ENCODE measurements around the gene PAH. TPM values are rescaled to one million over a fixed set of nuclear protein-coding genes. Genes with fewer than 3 reads are reported as not detected.

The PAH gene
- total RNA-seq, 1 experiment from 2014 or later: 5.1 TPM

- Histone ChIP-seq H3K36me3 (ENCODE audit: control insufficient read depth, insufficient read depth, low read length) (no peaks in the 10 kb centered on the region), H3K4me1 (no peaks in the 10 kb centered on the region), H3K4me3 (ENCODE audit: low read depth, low read length) (no peak overlapping the region), H3K9me3 (no peaks in the 10 kb centered on the region), H3K27me3 (replicated peaks; ENCODE audit: control insufficient read depth, insufficient read depth, low read length) (peaks cover 8% of the 10 kb centered on the region)
- no TSS peak for BruUV-seq (replicated peaks)
- POLR2A ChIA-PET: no interaction called here
- peaks cover 49% of the 10 kb centered on the region for H3K27me3 Mint-ChIP-seq (ENCODE audit: insufficient read depth, unreplicated experiment)
- H3K9me3 Mint-ChIP-seq (ENCODE audit: unreplicated experiment): no peaks in the 10 kb centered on the region
- CTCF ChIA-PET: interaction anchor here (1.6 kb wide), 1 partner anchor 12 kb away, joined by 4 read pairs; no protein-coding TSS in a partner anchor
- DNase-seq: no peak
- intact Hi-C loops (cut with micrococcal nuclease; ENCODE audit: unreplicated experiment): no loop called here
- H3K4me1 Mint-ChIP-seq (ENCODE audit: low read depth, unreplicated experiment): peaks cover 15% of the 10 kb centered on the region
- H3K36me3 Mint-ChIP-seq (ENCODE audit: insufficient read depth, unreplicated experiment): no peaks in the 10 kb centered on the region
- TF ChIP-seq CTCF (IDR thresholded peaks at IDR 0.05; ENCODE audit: insufficient read depth in 1 of 2, low read depth in 1 of 2, low read length in 1 of 2, severe bottlenecking in 1 of 2, unreplicated experiment in 1 of 2): no peak
- H3K4me3 Mint-ChIP-seq (ENCODE audit: unreplicated experiment): no peak overlapping the region
- no peak overlapping the region for H3K27ac Mint-ChIP-seq (ENCODE audit: unreplicated experiment)
These were observed 43.9 kb upstream of the PAH start for GRCh38 chr12:102960766-102961465.

- no peak for DNase-seq
- no TSS peak for BruUV-seq (replicated peaks)
- no peaks in the 10 kb centered on the region for H3K36me3 ChIP-seq (ENCODE audit: control insufficient read depth, insufficient read depth, low read length)
- H3K9me3 ChIP-seq: no peaks in the 10 kb centered on the region
- Mint-ChIP-seq H3K4me3 (ENCODE audit: unreplicated experiment) (no peak overlapping the region), H3K9me3 (ENCODE audit: unreplicated experiment) (no peaks in the 10 kb centered on the region), H3K27me3 (ENCODE audit: insufficient read depth, unreplicated experiment) (peaks cover 50% of the 10 kb centered on the region), H3K27ac (ENCODE audit: unreplicated experiment) (no peak overlapping the region), H3K4me1 (ENCODE audit: low read depth, unreplicated experiment) (no peaks in the 10 kb centered on the region), H3K36me3 (ENCODE audit: insufficient read depth, unreplicated experiment) (no peaks in the 10 kb centered on the region)
- no peak for TF ChIP-seq CTCF (IDR thresholded peaks at IDR 0.05; ENCODE audit: insufficient read depth in 1 of 2, low read depth in 1 of 2, low read length in 1 of 2, severe bottlenecking in 1 of 2, unreplicated experiment in 1 of 2)
- ChIA-PET POLR2A (no interaction called here), CTCF (no interaction called here)
- no peaks in the 10 kb centered on the region for H3K4me1 ChIP-seq
- intact Hi-C loops (cut with micrococcal nuclease; ENCODE audit: unreplicated experiment): loop anchor here (10.0 kb wide), 1 partner anchor 445 kb away; no protein-coding TSS in a partner anchor
- peaks cover 8% of the 10 kb centered on the region for H3K27me3 ChIP-seq (replicated peaks; ENCODE audit: control insufficient read depth, insufficient read depth, low read length)
- no peak overlapping the region for H3K4me3 ChIP-seq (ENCODE audit: low read depth, low read length)
These were observed 42.3 kb upstream of the PAH start for GRCh38 chr12:102959391-102959790.

- POLR2A ChIA-PET: no interaction called here
- no peak for TF ChIP-seq CTCF (IDR thresholded peaks at IDR 0.05; ENCODE audit: insufficient read depth in 1 of 2, low read depth in 1 of 2, low read length in 1 of 2, severe bottlenecking in 1 of 2, unreplicated experiment in 1 of 2)
- no TSS peak for BruUV-seq (replicated peaks)
- H3K36me3 ChIP-seq (ENCODE audit: control insufficient read depth, insufficient read depth, low read length): no peaks in the 10 kb centered on the region
- CTCF ChIA-PET: no interaction called here
- Mint-ChIP-seq H3K9me3 (ENCODE audit: unreplicated experiment) (no peaks in the 10 kb centered on the region), H3K4me3 (ENCODE audit: unreplicated experiment) (no peak overlapping the region), H3K4me1 (ENCODE audit: low read depth, unreplicated experiment) (no peaks in the 10 kb centered on the region), H3K27me3 (ENCODE audit: insufficient read depth, unreplicated experiment) (peaks cover 49% of the 10 kb centered on the region), H3K27ac (ENCODE audit: unreplicated experiment) (no peak overlapping the region), H3K36me3 (ENCODE audit: insufficient read depth, unreplicated experiment) (no peaks in the 10 kb centered on the region)
- intact Hi-C loops (cut with micrococcal nuclease; ENCODE audit: unreplicated experiment): loop anchor here (10.0 kb wide), 1 partner anchor 446 kb away; no protein-coding TSS in a partner anchor
- no peaks in the 10 kb centered on the region for H3K4me1 ChIP-seq
- H3K27me3 ChIP-seq (replicated peaks; ENCODE audit: control insufficient read depth, insufficient read depth, low read length): peaks cover 8% of the 10 kb centered on the region
- H3K4me3 ChIP-seq (ENCODE audit: low read depth, low read length): no peak overlapping the region
- DNase-seq: no peak
- no peaks in the 10 kb centered on the region for H3K9me3 ChIP-seq
These were observed 41.8 kb upstream of the PAH start for GRCh38 chr12:102958830-102959176.
